Prostate gland (tissue), 2 donors: ENCODE measurements around the gene CRB2. TPM values are rescaled to one million over a fixed set of nuclear protein-coding genes. Genes with fewer than 3 reads are reported as not detected.

ENCODE experiments used
- DNase-seq: peaks from one replicate; pipeline ENCODE4 v3.0.0-alpha.2; 2019; ENCODE audit warnings: low spot score
- H3K27ac ChIP-seq, 2 donors: fragments of 200-600 bp; sonication (generic); 2 replicates each; pipeline ENCODE4 v1.5.1; 2017 to 2019
- H3K27me3 ChIP-seq: fragments of 200-600 bp; sonication (generic); replicated peaks from 2 replicates; pipeline ENCODE4 v1.5.1; 2019; ENCODE audit not compliant: insufficient read depth
- H3K36me3 ChIP-seq, 2 donors: fragments of 200-600 bp; sonication (generic); 1 replicate in 1 of 2; 2 replicates in 1 of 2; pipeline versions ENCODE4 v1.5.1 to v1.8.1; 2017 to 2019
- H3K4me1 ChIP-seq: fragments of 200-600 bp; sonication (generic); replicated peaks from 2 replicates; pipeline ENCODE4 v1.5.1; 2019
- H3K4me3 ChIP-seq, 2 donors: fragments of 200-600 bp; sonication (generic); 2 replicates each; pipeline ENCODE4 v1.5.1; 2017 to 2019
- H3K9me3 ChIP-seq: fragments of 200-600 bp; sonication (generic); 2 replicates; pipeline ENCODE4 v1.5.1; 2017
- POLR2A ChIP-seq: fragments of 450-650 bp; IDR thresholded peaks from one replicate; pipeline ENCODE4 v1.6.1; 2016; ENCODE audit warnings: antibody characterized with exemption, mild to moderate bottlenecking
- POLR2AphosphoS5 ChIP-seq: sonication (generic); formaldehyde crosslinking; IDR thresholded peaks from one replicate; pipeline ENCODE4 v1.6.1; 2017; ENCODE audit warnings: antibody characterized with exemption
- WGBS: methylation state at CpG from one replicate; pipeline ENCODE4 v1.1.5; 2018; 5-methylcytosine and 5-hydroxymethylcytosine counted together
- intact Hi-C: fragments of 100-400 bp; cut with DNase I; formaldehyde crosslinking; loops from one replicate; pipeline ENCODE4 v1.14.2; 2022
- microRNA counts, 2 donors: library from miRNA; unstranded; fragments of <30 nt; microRNA quantifications; one replicate each; lab custom pipeline; 2016 to 2017
- microRNA-seq: library from miRNA; unstranded; fragments of <30 nt; microRNA quantifications from one replicate; pipeline ENCODE4, GENCODE V29; 2016
- small RNA-seq, 2 donors: library from RNA; depleted of rRNA; stranded (forward); fragments of <200 nt; gene quantifications; one replicate each; pipeline ENCODE3, GENCODE V24; 2016
- total RNA-seq, 2 donors: library from RNA; depleted of rRNA; stranded (reverse); fragments of >200 nt; gene quantifications; one replicate each; pipeline ENCODE4 v1.1.0, GENCODE V29; 2016
- TF ChIP-seq, protein P1 (sequence below), 4 experiments: fragments of 200-600 bp in 2 of 4; fragments of 450-650 bp in 2 of 4; sonication (generic) in 2 of 4; IDR thresholded peaks; 1 replicate in 3 of 4; 2 replicates in 1 of 4; pipeline ENCODE4 v1.5.1; 2016 to 2019; ENCODE audit warnings: antibody characterized with exemption in 4 of 4, mild to moderate bottlenecking in 2 of 4, moderate library complexity in 2 of 4

Gene CRB2
- total RNA-seq, 2 donors from 2014 or later: 1.7 TPM; not detected in 1

DNA sequence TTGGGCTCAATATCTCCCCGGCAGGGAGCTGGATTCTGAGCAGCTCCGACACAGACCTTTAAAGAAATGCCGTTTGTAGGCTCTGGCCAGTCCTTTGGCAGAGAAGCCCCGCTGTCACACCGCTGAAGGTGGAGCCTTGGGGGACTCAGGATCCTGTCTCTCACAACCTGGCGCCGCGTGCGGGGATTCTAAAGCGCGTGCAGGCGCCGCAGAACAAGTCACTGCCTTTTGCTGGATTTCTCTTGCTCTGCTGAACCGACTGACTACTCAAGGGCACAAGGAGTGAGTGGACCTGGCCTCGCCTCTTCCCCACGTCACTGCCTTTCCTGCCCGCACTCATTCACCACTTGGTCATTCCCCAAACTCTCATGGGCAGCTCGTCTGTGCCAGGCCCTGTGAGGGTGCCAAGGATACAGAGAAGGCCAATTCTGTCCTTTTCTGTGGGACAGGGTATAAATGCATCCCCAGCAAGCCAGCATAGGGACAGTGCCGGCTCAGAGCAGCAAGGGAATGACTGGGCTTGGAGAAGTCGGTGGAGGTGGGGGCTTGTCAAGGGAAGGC, 69.3 kb downstream of the CRB2 start:
- Histone ChIP-seq H3K27ac (no peak overlapping the region), H3K4me1 (no peaks in the 10 kb centered on the region), H3K27me3 (no peaks in the 10 kb centered on the region), H3K36me3 (no peaks in the 10 kb centered on the region), H3K9me3 (no peaks in the 10 kb centered on the region), H3K4me3 (no peak overlapping the region)
- TF ChIP-seq POLR2A (no peak), POLR2AphosphoS5 (no peak)
- TF ChIP-seq, protein P1, sequence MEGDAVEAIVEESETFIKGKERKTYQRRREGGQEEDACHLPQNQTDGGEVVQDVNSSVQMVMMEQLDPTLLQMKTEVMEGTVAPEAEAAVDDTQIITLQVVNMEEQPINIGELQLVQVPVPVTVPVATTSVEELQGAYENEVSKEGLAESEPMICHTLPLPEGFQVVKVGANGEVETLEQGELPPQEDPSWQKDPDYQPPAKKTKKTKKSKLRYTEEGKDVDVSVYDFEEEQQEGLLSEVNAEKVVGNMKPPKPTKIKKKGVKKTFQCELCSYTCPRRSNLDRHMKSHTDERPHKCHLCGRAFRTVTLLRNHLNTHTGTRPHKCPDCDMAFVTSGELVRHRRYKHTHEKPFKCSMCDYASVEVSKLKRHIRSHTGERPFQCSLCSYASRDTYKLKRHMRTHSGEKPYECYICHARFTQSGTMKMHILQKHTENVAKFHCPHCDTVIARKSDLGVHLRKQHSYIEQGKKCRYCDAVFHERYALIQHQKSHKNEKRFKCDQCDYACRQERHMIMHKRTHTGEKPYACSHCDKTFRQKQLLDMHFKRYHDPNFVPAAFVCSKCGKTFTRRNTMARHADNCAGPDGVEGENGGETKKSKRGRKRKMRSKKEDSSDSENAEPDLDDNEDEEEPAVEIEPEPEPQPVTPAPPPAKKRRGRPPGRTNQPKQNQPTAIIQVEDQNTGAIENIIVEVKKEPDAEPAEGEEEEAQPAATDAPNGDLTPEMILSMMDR (IDR thresholded peaks at IDR 0.05): no peak
- 86% methylated on average over 20 of the region's 20 CpGs for whole genome bisulfite sequencing
- intact Hi-C loops: no loop called here
- no peak for DNase-seq

DNA sequence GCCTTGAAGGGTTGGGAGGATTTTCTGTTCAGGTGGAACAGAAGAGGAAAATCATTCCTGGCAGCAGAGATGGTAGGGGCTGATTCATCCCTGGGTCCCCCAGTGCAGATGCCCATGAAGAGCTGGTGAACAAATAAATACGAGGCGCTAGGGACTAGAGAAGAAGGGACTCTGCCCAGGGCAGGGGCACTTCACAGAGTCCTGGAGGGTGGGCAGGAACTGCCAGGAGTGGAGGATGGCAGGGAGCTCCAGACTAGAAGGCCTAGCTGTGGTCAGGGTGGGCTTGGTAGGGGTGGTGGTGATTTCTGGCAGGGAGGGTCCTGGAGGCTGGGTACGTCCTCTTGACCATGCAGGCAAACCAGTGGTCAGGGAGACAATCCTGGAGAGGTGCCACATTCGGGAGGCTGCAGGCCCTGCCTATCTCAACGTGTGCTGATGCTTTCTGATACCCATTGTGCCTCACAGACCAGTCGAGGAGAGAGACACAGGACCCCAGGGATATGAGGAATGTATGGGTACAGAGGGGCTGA, 69.9 kb downstream of the CRB2 start:
- DNase-seq: no peak
- intact Hi-C loops: no loop called here

DNA sequence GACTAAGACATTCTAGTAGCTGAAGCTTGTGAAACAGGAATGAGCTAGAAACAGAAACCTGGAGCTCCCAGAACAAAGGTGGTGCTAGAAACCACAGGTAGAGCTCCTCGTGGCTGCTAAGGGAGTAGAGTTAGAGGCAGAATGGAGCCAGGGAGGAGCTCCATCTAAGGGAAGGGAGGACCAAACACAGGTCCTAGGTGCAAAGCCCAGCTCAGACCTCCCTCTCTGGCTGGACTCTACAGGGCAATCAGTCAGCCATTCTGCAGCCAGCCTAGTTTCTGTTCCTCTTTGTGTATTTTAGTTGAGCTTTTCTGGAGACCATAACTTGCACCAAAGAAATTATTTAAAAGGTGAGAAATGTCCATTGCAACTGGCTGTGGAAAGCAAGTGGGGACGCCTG, 70.4 kb downstream of the CRB2 start:
- TF ChIP-seq POLR2A (no peak), POLR2AphosphoS5 (no peak)
- TF ChIP-seq, protein P1 (IDR thresholded peaks at IDR 0.05): no peak
- WGBS: 81% methylated on average over 2 of the region's 2 CpGs
- Histone ChIP-seq H3K4me1 (no peaks in the 10 kb centered on the region), H3K9me3 (no peaks in the 10 kb centered on the region), H3K4me3 (no peak overlapping the region), H3K27ac (no peak overlapping the region), H3K27me3 (no peaks in the 10 kb centered on the region), H3K36me3 (no peaks in the 10 kb centered on the region)
- intact Hi-C loops: no loop called here
- no peak for DNase-seq

More for the DNA sequence above, 69.9 kb downstream of the CRB2 start:
- Histone ChIP-seq H3K27me3 (no peaks in the 10 kb centered on the region), H3K9me3 (no peaks in the 10 kb centered on the region), H3K4me1 (no peaks in the 10 kb centered on the region), H3K36me3 (no peaks in the 10 kb centered on the region), H3K27ac (no peak overlapping the region), H3K4me3 (no peak overlapping the region)
- 83% methylated on average over 5 of the region's 6 CpGs for WGBS
- TF ChIP-seq POLR2AphosphoS5 (no peak), POLR2A (no peak)
- TF ChIP-seq, protein P1 (IDR thresholded peaks at IDR 0.05): no peak

MicroRNA genes within 50 kb of the gene (microRNA counts, 767-probe panel; counts per million panel counts)
- microRNA hsa-miR-601 (lab: Ali Mortazavi, UCI): 2,290 to 2,646 counts per million in 2 donors

Small RNAs within 50 kb of the gene (microRNA-seq; reads per million reads assigned to microRNA genes)
- not detected for gene MIR601

Small RNAs within 50 kb of the gene (small RNA-seq; reads per million reads assigned to genes)
- gene MIR601: 0 reads per million in 2 donors

Other genes with a start within 250 kb of the CRB2 start
- gene STRBP, start 87.6 kb upstream of the CRB2 start, total RNA-seq: 10 to 100 TPM; 20.1 to 24.5 TPM